CD4-positive, alpha-beta T cell treated with Interleukin-17A for 1 hour (primary cell): ENCODE results near the gene NXPE3.
"Not testable (repeated sequence)": the region's sequence is repeated elsewhere in the genome, so short reads cannot be mapped to it uniquely, and the experiment has no call there.

Experiments
- DNase-seq: peaks from one replicate; pipeline ENCODE4 v3.0.0-alpha.2; 2020

Gene NXPE3

GRCh38 chr3:101779047-101779821, at the start of gene NXPE3:
NXPE3 (plus strand) TSS chr3:101779211; CDS start chr3:101785597, 6,386 bp downstream.
- peak; percentile 94 for DNase-seq

GRCh38 chr3:101729586-101729985, 49.4 kb upstream of the NXPE3 start:
- no peak for DNase-seq

GRCh38 chr3:101730839-101731238, 48.2 kb upstream of the NXPE3 start:
- DNase-seq: no peak

- no peak for DNase-seq
Measured at GRCh38 chr3:101732240-101732641, 46.8 kb upstream of the NXPE3 start.

GRCh38 chr3:101735833-101736232, 43.2 kb upstream of the NXPE3 start:
- DNase-seq: peak; percentile 9

- DNase-seq: not testable (repeated sequence)
Measured at GRCh38 chr3:101741914-101742313, 37.1 kb upstream of the NXPE3 start.

GRCh38 chr3:101744811-101745210, 34.2 kb upstream of the NXPE3 start:
- DNase-seq: no peak

GRCh38 chr3:101745934-101746333, 33.1 kb upstream of the NXPE3 start:
- DNase-seq: not testable (repeated sequence)

GRCh38 chr3:101753386-101754113, 25.5 kb upstream of the NXPE3 start:
- DNase-seq: peak; percentile 60

GRCh38 chr3:101758224-101758623, 20.8 kb upstream of the NXPE3 start:
- no peak for DNase-seq

GRCh38 chr3:101762041-101762646, 16.9 kb upstream of the NXPE3 start:
- no peak for DNase-seq

GRCh38 chr3:101777745-101778281, 1.2 kb upstream of the NXPE3 start:
- DNase-seq: not testable (repeated sequence)

GRCh38 chr3:101778385-101779046, 495 bp upstream of the NXPE3 start:
- no peak for DNase-seq

- DNase-seq: no peak
Measured at GRCh38 chr3:101779822-101780381, 891 bp downstream of the NXPE3 start.

- DNase-seq: no peak
Measured at GRCh38 chr3:101780661-101781060, 1.6 kb downstream of the NXPE3 start.

- no peak for DNase-seq
Measured at GRCh38 chr3:101781166-101781565, 2.2 kb downstream of the NXPE3 start.

GRCh38 chr3:101784855-101785613, 6.0 kb downstream of the NXPE3 start:
- peak; percentile 37 for DNase-seq

GRCh38 chr3:101791778-101792177, 12.8 kb downstream of the NXPE3 start:
- no peak for DNase-seq

- DNase-seq: no peak
Measured at GRCh38 chr3:101796077-101796680, 17.2 kb downstream of the NXPE3 start.

- DNase-seq: no peak
Measured at GRCh38 chr3:101801174-101801573, 22.2 kb downstream of the NXPE3 start.

GRCh38 chr3:101802179-101802578, 23.2 kb downstream of the NXPE3 start:
- DNase-seq: no peak
